ENCODE measurements around the gene CA12. TPM values are rescaled to one million over a fixed set of nuclear protein-coding genes. Genes with fewer than 3 reads are reported as not detected.

CA12 gene
- total and polyA plus RNA-seq, 2 donors (not counting 1 experiment from before 2014, with no cell fraction given): not detected

- H3K4me2 ChIP-seq (replicated peaks; ENCODE audit: low read depth, low read length, poor library complexity, severe bottlenecking): no peak overlapping the region
- Mint-ChIP-seq H3K9me3 (ENCODE audit: insufficient read depth) (no peaks in the 10 kb centered on the region), H3K27ac (no peak overlapping the region), H3K27me3 (no peaks in the 10 kb centered on the region), H3K4me3 (no peak overlapping the region), H3K4me1 (peaks cover 7% of the 10 kb centered on the region)
- H3K79me2 ChIP-seq (ENCODE audit: control insufficient read depth, insufficient read depth, low read length): no peaks in the 10 kb centered on the region
- no peaks in the 10 kb centered on the region for H3K9me3 ChIP-seq (ENCODE audit: control extremely low read depth in 1 of 3, control insufficient read depth in 2 of 3, insufficient read depth in 1 of 3, low read length in 2 of 3)
- intact Hi-C loops (cut with micrococcal nuclease): no loop called here
- DNase-seq: no peak
- H3K4me1 ChIP-seq (ENCODE audit: control insufficient read depth in 2 of 2, insufficient read depth in 2 of 2, low read length in 2 of 2): no peaks in the 10 kb centered on the region
- no peaks in the 10 kb centered on the region for H3K27me3 ChIP-seq (replicated peaks in 1 of 4; ENCODE audit: control extremely low read depth in 1 of 4, control insufficient read depth in 3 of 4, insufficient read depth in 4 of 4, low read length in 3 of 4)
- no peak overlapping the region for H3K9ac ChIP-seq (ENCODE audit: low read length)
- H2AFZ ChIP-seq (ENCODE audit: insufficient read depth, low read depth, low read length, poor library complexity, severe bottlenecking): no peak overlapping the region
- TF ChIP-seq CTCF (IDR thresholded peaks at IDR 0.05) (no peak), EZH2 (IDR thresholded peaks at IDR 0.05; ENCODE audit: borderline replicate concordance, insufficient read depth, low read depth, low read length, poor library complexity, severe bottlenecking) (no peak)
- ChIA-PET CTCF (no interaction called here), POLR2A (no interaction called here)
- ATAC-seq (ENCODE audit: low read depth): no peak
- H3K27ac ChIP-seq (ENCODE audit: low read length in 2 of 2): no peak overlapping the region
- 100% methylated on average over 2 of the region's 4 CpGs for WGBS (ENCODE audit: insufficient coverage)
- H3K4me3 ChIP-seq (ENCODE audit: control extremely low read depth in 1 of 5, extremely low read depth in 1 of 5, insufficient read depth in 1 of 5, low read depth in 2 of 5, low read length in 4 of 5): no peak overlapping the region
- no peaks in the 10 kb centered on the region for H3K36me3 ChIP-seq (replicated peaks in 1 of 2; ENCODE audit: control extremely low read depth in 1 of 2, control insufficient read depth in 1 of 2, extremely low read depth in 1 of 2, insufficient read depth in 2 of 2, low read length in 1 of 2)
- H4K20me1 ChIP-seq (ENCODE audit: control insufficient read depth, insufficient read depth, low read length, poor library complexity, severe bottlenecking): no peaks in the 10 kb centered on the region
These were observed 67.8 kb downstream of the CA12 start for GRCh38 chr15:63313825-63314224.

GRCh38 chr15:63312286-63312685, 69.4 kb downstream of the CA12 start:
- no peak overlapping the region for H3K4me3 ChIP-seq (ENCODE audit: control extremely low read depth in 1 of 5, extremely low read depth in 1 of 5, insufficient read depth in 1 of 5, low read depth in 2 of 5, low read length in 4 of 5)
- H3K4me3 Mint-ChIP-seq: no peak overlapping the region
- no peaks in the 10 kb centered on the region for H3K79me2 ChIP-seq (ENCODE audit: control insufficient read depth, insufficient read depth, low read length)
- H3K9me3 Mint-ChIP-seq (ENCODE audit: insufficient read depth): no peaks in the 10 kb centered on the region
- H3K4me1 ChIP-seq (ENCODE audit: control insufficient read depth in 2 of 2, insufficient read depth in 2 of 2, low read length in 2 of 2): no peaks in the 10 kb centered on the region
- no peak overlapping the region for H2AFZ ChIP-seq (ENCODE audit: insufficient read depth, low read depth, low read length, poor library complexity, severe bottlenecking)
- POLR2A ChIA-PET: no interaction called here
- no peak for ATAC-seq (ENCODE audit: low read depth)
- no peak overlapping the region for H3K27ac ChIP-seq (ENCODE audit: low read length in 2 of 2)
- intact Hi-C loops (cut with micrococcal nuclease): no loop called here
- no CpG with 5 or more reads among the region's 1 CpG for WGBS (ENCODE audit: insufficient coverage)
- no peak overlapping the region for H3K4me2 ChIP-seq (replicated peaks; ENCODE audit: low read depth, low read length, poor library complexity, severe bottlenecking)
- TF ChIP-seq EZH2 (IDR thresholded peaks at IDR 0.05; ENCODE audit: borderline replicate concordance, insufficient read depth, low read depth, low read length, poor library complexity, severe bottlenecking) (no peak), CTCF (IDR thresholded peaks at IDR 0.05) (no peak)
- no peak overlapping the region for H3K9ac ChIP-seq (ENCODE audit: low read length)
- H3K27me3 Mint-ChIP-seq: no peaks in the 10 kb centered on the region
- CTCF ChIA-PET: interaction anchor here (1.2 kb wide), 1 partner anchor 90 kb away, joined by 3 read pairs; no protein-coding TSS in a partner anchor
- no peaks in the 10 kb centered on the region for H3K36me3 ChIP-seq (replicated peaks in 1 of 2; ENCODE audit: control extremely low read depth in 1 of 2, control insufficient read depth in 1 of 2, extremely low read depth in 1 of 2, insufficient read depth in 2 of 2, low read length in 1 of 2)
- no peak overlapping the region for H3K27ac Mint-ChIP-seq
- peaks cover 7% of the 10 kb centered on the region for H3K4me1 Mint-ChIP-seq
- no peak for DNase-seq
- H4K20me1 ChIP-seq (ENCODE audit: control insufficient read depth, insufficient read depth, low read length, poor library complexity, severe bottlenecking): no peaks in the 10 kb centered on the region
- no peaks in the 10 kb centered on the region for H3K9me3 ChIP-seq (ENCODE audit: control extremely low read depth in 1 of 3, control insufficient read depth in 2 of 3, insufficient read depth in 1 of 3, low read length in 2 of 3)
- no peaks in the 10 kb centered on the region for H3K27me3 ChIP-seq (replicated peaks in 1 of 4; ENCODE audit: control extremely low read depth in 1 of 4, control insufficient read depth in 3 of 4, insufficient read depth in 4 of 4, low read length in 3 of 4)
